Measurements from ENCODE around the gene SEPTIN6. TPM values are rescaled to one million over a fixed set of nuclear protein-coding genes. Genes with fewer than 3 reads are reported as not detected.

Gene SEPTIN6
- total RNA-seq, 1 experiment from 2014 or later = 61.5 TPM

GRCh38 chrX:119655125-119655524, 37.8 kb downstream of the SEPTIN6 start:
- TF ChIP-seq, protein P1, sequence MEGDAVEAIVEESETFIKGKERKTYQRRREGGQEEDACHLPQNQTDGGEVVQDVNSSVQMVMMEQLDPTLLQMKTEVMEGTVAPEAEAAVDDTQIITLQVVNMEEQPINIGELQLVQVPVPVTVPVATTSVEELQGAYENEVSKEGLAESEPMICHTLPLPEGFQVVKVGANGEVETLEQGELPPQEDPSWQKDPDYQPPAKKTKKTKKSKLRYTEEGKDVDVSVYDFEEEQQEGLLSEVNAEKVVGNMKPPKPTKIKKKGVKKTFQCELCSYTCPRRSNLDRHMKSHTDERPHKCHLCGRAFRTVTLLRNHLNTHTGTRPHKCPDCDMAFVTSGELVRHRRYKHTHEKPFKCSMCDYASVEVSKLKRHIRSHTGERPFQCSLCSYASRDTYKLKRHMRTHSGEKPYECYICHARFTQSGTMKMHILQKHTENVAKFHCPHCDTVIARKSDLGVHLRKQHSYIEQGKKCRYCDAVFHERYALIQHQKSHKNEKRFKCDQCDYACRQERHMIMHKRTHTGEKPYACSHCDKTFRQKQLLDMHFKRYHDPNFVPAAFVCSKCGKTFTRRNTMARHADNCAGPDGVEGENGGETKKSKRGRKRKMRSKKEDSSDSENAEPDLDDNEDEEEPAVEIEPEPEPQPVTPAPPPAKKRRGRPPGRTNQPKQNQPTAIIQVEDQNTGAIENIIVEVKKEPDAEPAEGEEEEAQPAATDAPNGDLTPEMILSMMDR (conservative IDR thresholded peaks at IDR 0.05; ENCODE audit: low read depth, low read length) = no peak
- TF ChIP-seq EZH2 (IDR thresholded peaks at IDR 0.05; ENCODE audit: borderline replicate concordance, low read depth, low read length, poor library complexity, severe bottlenecking) = no peak
- Histone ChIP-seq H3K4me1 (ENCODE audit: insufficient read depth, low read length, poor library complexity, severe bottlenecking) (no peaks in the 10 kb centered on the region), H3K27me3 (replicated peaks; ENCODE audit: insufficient read depth, low read depth, low read length, poor library complexity) (no peaks in the 10 kb centered on the region), H3K4me3 (ENCODE audit: low read depth, low read length, poor library complexity, severe bottlenecking) (no peak overlapping the region), H3K27ac (ENCODE audit: low read depth, low read length, poor library complexity, severe bottlenecking) (no peak overlapping the region), H3K36me3 (ENCODE audit: insufficient read depth, low read length, poor library complexity, severe bottlenecking) (no peaks in the 10 kb centered on the region), H3K9me3 (ENCODE audit: low read depth, low read length, poor library complexity, severe bottlenecking) (no peaks in the 10 kb centered on the region)
- intact Hi-C loops (cut with micrococcal nuclease; ENCODE audit: unreplicated experiment) = no loop called here
- ChIA-PET CTCF (no interaction called here), POLR2A (ENCODE audit: low non-redundant PET) (no interaction called here)
- DNase-seq (ENCODE audit: low spot score) = peak; percentile 56
- no TSS peak for BruUV-seq (replicated peaks)

DNA sequence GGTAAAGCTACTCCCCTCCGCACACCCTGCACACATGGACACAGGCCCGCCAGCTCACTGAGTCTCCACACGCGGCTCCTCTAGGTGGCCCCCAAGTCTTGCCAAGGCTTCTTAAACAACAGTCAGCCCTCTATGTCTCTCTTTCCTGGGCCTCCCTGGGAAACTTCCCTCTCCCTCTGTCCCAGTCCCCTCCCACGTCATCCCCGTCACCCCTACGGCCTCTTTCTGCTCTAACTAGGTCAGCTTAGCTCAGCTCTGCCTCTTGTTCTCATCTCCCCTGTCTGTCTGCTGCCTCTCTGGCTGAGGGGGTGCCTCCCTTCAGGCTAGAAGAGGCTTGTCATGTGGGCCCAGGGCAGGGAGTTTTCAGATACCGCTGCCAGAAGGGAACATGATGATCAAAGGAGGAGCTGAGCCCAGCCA, 38.8 kb downstream of the SEPTIN6 start:
- DNase-seq (ENCODE audit: low spot score) = peak; percentile 7
- H3K27me3 ChIP-seq (replicated peaks; ENCODE audit: insufficient read depth, low read depth, low read length, poor library complexity) = no peaks in the 10 kb centered on the region
- no peaks in the 10 kb centered on the region for H3K9me3 ChIP-seq (ENCODE audit: low read depth, low read length, poor library complexity, severe bottlenecking)
- ChIA-PET CTCF (interaction anchor here (0.5 kb wide), 1 partner anchor 78 kb away, joined by 3 read pairs; no protein-coding TSS in a partner anchor), POLR2A (ENCODE audit: low non-redundant PET) (no interaction called here)
- H3K4me1 ChIP-seq (ENCODE audit: insufficient read depth, low read length, poor library complexity, severe bottlenecking) = no peaks in the 10 kb centered on the region
- H3K4me3 ChIP-seq (ENCODE audit: low read depth, low read length, poor library complexity, severe bottlenecking) = no peak overlapping the region
- intact Hi-C loops (cut with micrococcal nuclease; ENCODE audit: unreplicated experiment) = no loop called here
- no peaks in the 10 kb centered on the region for H3K36me3 ChIP-seq (ENCODE audit: insufficient read depth, low read length, poor library complexity, severe bottlenecking)
- H3K27ac ChIP-seq (ENCODE audit: low read depth, low read length, poor library complexity, severe bottlenecking) = no peak overlapping the region
- BruUV-seq (replicated peaks) = no TSS peak
- no peak for TF ChIP-seq EZH2 (IDR thresholded peaks at IDR 0.05; ENCODE audit: borderline replicate concordance, low read depth, low read length, poor library complexity, severe bottlenecking)
- TF ChIP-seq, protein P1 (conservative IDR thresholded peaks at IDR 0.05; ENCODE audit: low read depth, low read length) = no peak

DNA sequence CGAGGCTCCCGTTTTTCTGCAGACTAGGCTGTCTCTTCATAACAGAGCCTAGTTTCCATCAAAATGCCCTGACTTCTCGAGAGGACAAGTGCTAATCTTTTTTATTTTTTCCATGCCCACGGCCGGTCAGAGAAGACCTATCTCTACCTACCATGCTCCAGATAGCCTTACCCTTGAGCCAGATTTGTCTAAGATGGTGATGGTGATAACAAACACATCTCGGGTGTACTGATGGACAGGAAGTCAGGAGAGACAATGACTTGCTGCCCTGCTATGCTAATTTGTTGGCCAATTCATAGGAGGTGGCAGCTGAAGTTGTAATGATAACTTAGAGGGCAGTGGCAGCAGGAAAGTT, 44.6 kb downstream of the SEPTIN6 start:
- ChIA-PET POLR2A (ENCODE audit: low non-redundant PET) (no interaction called here), CTCF (no interaction called here)
- intact Hi-C loops (cut with micrococcal nuclease; ENCODE audit: unreplicated experiment) = no loop called here
- Histone ChIP-seq H3K27ac (ENCODE audit: low read depth, low read length, poor library complexity, severe bottlenecking) (no peak overlapping the region), H3K27me3 (replicated peaks; ENCODE audit: insufficient read depth, low read depth, low read length, poor library complexity) (no peaks in the 10 kb centered on the region), H3K4me1 (ENCODE audit: insufficient read depth, low read length, poor library complexity, severe bottlenecking) (no peaks in the 10 kb centered on the region), H3K9me3 (ENCODE audit: low read depth, low read length, poor library complexity, severe bottlenecking) (no peaks in the 10 kb centered on the region), H3K36me3 (ENCODE audit: insufficient read depth, low read length, poor library complexity, severe bottlenecking) (no peaks in the 10 kb centered on the region), H3K4me3 (ENCODE audit: low read depth, low read length, poor library complexity, severe bottlenecking) (no peak overlapping the region)
- DNase-seq (ENCODE audit: low spot score) = no peak
- TF ChIP-seq, protein P1 (conservative IDR thresholded peaks at IDR 0.05; ENCODE audit: low read depth, low read length) = no peak
- no peak for TF ChIP-seq EZH2 (IDR thresholded peaks at IDR 0.05; ENCODE audit: borderline replicate concordance, low read depth, low read length, poor library complexity, severe bottlenecking)
- no TSS peak for BruUV-seq (replicated peaks)

All from A673 (cell line).